ENCODE results near the gene FAXC.

Gene FAXC

DNA sequence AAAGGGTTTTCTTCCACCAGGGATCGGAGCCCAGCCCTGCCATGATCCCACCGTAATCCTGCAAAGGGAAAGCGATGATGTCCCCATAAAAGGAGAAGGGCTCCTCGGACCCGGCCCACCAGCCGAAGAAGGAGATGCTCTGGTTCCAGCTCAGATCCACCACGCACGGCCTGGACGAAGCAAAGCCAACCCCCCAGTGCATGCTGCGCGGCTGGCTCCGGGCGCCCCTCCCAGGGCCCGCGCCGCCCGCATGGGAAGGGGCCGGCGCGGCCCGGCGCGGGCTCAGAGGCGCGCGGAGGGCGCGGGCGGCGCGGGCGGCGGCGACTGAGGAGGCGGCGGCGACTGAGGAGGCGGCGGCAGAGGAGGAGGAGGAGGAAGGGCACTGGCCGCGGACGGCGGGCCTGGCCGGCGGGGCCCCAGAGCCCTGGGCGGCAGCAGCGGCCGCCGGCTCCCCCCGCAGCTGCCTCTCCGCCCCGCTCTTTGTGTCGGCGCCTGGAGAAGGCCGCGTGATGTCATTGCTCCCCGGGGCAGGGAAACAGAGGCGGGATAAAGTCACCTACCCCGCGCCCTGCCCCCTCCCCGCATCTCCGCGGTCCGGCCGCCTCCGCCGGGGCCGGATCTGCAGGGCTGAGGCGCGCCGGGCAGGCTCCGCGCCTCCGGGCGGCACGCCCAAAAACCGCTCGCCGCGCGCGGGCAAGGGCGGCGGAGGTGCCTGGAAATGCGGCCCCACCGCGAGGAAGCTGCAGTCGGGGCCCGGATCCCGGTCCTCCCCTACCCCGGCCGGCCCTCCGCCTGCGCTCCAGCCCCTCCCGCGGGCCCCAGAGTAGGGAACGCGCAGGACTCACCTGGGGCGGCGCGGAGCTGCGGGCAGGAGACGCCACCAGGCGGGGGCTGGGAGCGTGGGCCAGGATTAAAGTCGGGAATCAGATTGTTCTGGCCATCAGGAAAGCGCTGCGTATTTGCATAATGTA lies at the start of gene FAXC:
Gene FAXC (minus strand): TSS at position 504 of the 971 bp plus-strand sequence. CDS start 302 bp downstream, at position 202.
- no peak for DNase-seq (ENCODE audit: low spot score)

DNA sequence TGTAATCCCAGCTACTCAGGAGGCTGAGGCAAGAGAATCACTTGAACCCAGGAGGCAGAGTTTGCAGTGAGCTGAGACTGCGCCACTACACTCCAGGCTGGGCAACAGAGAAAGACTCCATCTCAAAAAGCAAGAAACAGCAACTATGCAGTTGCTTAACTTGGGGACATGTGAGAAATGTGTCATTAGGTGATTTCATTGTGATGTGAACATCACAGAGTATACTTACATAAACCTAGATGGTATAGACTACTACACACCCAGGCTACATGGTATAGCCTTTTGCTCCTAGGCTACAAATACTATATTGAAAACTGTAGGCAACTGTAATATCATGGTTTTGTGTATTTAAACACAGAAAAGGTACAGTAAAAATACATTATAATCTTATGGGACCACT lies 47.8 kb upstream of the FAXC start:
- no peak for DNase-seq (ENCODE audit: low spot score)

DNA sequence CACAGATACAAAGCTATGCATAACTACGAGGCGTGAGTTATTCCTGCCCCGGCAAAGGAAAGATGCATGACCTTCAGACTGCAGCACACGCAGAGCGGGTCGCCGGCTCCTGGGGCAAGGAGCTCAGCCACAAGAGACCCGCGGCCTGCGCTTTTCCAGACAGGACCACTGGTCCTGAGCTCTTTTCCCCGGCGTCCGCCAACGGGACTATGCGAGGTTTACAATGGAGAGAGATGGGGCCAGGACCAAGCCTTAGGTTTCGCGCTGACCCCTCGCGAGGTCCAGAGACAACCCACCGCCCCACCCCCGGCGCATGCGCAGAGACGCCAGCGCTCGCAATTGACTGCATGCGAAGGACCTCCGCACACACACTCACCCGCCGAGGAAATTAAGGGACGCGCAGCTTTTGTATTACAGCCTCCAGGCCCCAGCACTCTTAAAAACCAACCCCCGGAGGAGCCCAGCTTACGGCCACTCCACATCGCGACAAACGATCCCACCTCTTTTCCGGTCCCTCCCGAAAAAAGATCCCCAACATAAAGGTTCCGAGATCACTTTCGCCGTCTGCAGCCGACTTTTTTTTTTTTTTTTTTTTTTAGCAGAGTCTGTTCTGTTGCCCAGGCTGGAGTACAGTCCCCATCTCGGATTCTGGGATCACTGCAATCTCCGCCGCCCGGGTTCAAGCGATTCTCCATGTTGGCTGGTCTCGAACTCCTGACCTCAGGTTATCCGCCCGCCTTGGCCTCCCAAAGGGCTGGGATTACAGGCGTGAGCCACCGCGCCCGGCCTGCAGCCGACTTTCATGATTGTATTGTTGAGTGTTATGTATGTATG lies 44.4 kb upstream of the FAXC start, which contains the start of gene COQ3:
Gene COQ3 (minus strand): TSS at position 498 of the 834 bp plus-strand sequence. CDS start 16 bp downstream, at position 482.
- DNase-seq (ENCODE audit: low spot score): peak; percentile 46

DNA sequence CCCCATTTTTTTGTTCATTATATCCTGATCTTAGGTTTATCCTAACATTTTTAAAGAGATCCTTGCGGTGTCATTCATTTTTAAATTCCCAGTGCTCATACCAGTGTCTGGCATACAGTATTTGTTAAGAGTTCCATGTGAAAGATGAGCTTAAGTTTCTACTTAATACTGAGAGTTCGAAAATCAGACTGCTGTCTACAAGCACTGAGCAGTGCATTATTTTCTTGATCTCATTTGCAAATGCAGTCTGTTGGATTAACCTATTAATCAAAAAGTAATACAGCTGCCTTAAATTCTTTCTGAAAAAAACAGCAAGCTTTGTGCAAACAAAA lies 43.9 kb upstream of the FAXC start:
- no peak for DNase-seq (ENCODE audit: low spot score)

DNA sequence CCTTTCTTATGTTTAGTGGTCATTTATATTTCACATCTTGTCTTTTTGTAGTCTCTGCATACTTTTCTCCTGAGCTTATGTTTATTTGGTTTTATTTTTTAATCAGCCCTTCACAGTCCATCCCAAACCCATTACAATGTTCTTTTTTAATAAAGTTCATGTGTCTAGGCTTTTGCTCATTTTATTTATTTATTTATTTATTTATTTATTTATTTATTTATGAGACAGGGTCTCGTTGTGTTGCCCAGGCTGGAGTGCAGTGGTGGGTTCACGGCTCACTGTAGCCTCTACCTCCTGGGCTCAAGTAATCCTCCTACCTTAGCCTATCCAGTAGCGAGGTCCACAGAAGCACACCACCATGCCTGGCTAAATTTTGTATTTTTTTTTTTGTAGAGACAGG lies 41.4 kb upstream of the FAXC start:
- no peak for DNase-seq (ENCODE audit: low spot score)

DNA sequence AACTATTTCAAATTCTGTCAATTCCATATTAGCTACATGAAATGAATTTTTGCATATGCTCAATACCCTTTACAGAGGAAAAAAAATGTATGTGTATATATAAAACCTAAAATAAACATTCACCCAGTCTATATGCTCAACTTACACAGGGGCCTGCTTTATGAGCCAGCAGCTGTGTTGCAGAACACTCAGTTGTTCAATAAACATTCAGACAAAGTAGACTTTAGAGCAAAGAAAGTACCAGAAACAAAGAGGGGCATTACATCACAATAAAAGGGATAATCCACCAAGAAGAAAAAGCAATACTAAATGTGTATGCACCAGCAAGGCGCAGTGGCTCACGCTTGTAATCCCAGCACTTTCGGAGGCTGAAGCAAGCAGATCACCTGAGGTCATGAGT lies 35.0 kb upstream of the FAXC start:
- DNase-seq (ENCODE audit: low spot score): no peak

DNA sequence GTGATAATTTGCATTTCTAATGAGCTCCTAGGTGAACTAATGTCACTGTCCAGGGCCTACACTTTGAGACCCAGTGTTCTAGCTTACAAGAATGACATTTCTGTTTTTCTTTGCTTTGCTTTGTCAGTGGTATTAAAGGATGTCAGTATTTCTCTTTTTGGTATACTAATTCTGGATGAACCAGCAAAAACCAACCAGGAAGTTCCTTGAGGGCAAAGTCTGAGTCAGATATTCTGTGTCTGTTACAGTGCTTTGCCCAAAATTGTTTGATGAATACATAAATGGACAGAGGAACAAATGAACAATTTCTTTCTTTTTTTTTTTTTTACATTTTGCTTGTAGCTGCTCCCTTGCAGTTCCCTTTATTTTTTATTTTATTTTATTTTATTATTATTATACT lies 29.2 kb upstream of the FAXC start:
- DNase-seq (ENCODE audit: low spot score): no peak

DNA sequence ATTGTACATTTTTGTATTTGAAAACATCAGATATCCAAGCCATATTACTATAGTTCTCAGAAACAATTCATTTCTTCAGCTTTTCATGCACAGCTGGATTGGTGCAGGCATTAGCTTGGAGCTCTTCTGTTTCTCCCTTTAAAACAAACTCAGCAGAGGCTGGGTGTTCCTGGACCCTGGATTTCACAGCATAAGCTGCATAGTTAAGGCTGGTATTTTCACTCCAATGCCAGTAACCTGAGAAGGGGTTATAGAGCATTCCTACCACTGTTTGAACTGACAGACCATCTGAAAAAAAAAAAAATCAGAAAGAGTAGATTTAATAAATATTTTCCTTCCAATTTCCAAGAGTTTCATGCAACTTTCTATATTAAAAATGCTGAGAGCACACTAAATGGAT lies 20.1 kb upstream of the FAXC start:
- DNase-seq (ENCODE audit: low spot score): no peak

DNA sequence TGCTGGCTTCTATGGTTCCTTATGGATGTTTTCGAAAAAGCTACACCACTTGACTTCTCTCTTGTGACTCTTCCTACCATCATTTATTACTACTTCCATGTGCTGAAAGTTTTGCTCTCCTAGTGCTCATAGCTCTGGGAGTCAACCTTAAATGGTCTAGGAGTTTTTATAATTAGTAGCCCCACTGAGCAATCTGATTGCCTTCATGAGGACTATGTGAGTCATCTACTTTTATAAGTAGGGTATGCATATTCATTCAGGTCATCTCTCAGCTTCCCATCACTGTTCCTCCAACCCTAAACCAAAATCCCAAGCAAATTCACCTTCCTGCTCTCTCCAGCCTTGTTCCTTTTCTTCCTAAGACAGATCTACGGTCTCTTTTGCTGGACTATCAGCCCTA lies 17.4 kb upstream of the FAXC start:
- DNase-seq (ENCODE audit: low spot score): no peak

DNA sequence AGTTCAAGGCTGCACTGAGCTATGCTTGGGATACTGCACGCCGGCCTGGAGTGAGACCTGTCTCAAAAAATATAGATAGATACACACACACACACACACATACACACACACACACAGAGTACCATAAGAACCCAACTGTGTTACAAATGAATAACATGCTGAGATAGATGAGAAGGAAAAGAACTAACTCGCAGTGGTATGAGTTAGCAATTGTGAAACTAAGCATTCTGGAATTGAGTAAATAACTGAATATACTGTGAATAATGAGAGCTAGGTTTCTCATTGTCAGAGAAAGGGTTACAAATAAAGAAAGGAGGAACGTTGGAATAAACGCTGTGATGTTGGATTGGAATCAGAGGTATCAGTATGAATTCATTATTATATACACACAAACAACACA lies 14.6 kb upstream of the FAXC start:
- no peak for DNase-seq (ENCODE audit: low spot score)

DNA sequence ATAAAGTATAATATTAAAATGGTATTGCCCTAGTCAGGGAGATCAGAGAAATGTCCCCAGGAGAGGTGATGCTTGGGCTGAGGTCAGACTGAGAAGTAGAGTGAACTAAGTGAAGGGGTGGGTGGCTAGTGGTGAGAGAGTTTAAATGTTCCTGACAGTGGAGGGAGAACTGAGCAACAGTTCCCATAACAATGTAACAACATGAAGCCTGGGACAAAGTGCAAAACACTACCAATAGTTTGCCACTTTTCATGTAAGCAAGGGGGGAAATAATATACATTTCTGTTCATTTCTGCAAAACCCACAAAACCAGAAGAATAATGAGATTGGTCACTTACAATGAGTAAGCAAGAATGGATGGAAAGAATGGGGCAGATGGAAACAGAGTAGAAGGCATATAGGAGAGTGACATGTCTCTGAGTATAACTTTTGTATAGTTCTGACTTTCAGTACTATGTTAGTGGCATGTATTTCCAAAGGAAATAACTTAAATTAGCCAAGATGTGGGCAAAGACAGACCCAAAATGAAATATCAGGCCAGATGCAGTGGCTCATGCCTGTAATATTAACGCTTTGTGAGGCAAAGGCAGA lies 13.3 kb upstream of the FAXC start:
- no peak for DNase-seq (ENCODE audit: low spot score)

DNA sequence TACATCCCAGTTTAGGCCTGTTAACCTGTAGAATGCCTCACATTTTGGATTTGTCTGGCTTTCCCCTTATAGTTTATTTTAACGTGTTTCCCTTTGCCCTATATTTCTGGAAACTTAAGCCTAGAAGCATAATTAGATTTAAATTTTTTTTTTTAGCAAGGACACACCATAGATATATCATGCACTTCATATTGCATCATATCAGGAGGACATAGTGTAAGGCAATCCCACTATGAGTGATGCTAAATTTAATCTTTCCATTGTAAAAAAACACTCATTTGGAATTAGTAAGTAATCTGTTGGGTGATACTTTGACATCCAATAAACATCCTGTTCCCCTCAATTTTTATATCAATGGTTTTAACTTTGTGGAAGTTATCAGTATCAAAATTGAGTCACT lies 10.3 kb upstream of the FAXC start:
- DNase-seq (ENCODE audit: low spot score): no peak

DNA sequence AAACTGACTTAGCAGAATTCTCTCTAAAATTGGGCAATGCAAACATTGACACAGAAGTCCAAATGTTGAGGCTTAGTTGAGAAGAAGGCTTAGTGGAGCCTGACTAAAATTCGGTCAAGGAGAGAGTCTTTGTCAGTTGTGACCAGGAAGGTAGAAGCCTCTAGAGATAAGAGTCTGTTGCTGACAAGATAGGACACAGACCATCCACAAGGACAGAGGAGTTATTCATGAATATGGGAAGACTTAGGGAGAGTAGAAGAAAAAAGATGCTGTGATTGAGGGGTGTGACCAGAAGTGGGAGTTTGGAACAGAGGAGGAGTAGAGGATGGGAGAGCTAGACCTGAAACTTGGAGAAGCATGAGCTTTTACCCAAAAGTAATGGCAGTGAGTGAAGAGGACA lies 7.2 kb upstream of the FAXC start:
- no peak for DNase-seq (ENCODE audit: low spot score)

DNA sequence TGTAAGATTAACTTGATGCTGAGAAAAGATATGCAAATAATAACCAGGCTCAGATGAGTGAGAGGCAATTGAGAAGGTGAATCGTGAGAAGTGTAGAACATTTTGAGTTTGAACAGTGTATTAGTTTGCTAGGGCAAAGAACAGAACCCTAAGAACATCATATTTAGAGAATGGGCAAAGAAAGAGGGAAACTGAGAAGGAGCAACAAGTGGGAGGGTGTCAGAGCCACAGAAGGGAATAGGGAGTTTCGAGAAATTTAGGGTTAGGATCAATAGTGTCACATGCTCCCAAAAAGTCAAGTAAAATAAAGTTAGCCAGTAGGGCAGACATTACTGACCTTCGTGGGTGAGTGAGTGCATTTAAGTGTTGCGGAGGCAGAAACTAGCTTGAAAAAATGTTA lies 5.5 kb upstream of the FAXC start:
- no peak for DNase-seq (ENCODE audit: low spot score)

DNA sequence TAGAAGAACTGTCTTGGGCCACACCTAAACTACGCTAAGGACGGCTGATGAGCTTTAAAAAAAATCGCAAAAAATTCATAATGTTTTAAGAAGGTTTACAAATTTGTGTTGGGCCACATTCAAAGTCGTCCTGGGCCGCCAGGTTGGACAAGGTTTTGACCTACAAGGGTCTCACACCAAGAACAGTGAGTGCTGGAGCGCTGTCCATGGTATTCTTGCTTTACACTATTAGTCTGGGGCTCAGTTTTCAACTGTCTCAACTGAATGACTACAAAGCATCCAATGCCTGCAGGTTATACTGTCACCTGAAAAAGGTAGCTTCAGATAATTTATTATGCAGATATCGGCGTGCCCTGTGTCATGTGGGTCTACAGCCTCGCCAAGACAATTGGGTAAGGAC lies 3.7 kb upstream of the FAXC start:
- DNase-seq (ENCODE audit: low spot score): no peak

DNA sequence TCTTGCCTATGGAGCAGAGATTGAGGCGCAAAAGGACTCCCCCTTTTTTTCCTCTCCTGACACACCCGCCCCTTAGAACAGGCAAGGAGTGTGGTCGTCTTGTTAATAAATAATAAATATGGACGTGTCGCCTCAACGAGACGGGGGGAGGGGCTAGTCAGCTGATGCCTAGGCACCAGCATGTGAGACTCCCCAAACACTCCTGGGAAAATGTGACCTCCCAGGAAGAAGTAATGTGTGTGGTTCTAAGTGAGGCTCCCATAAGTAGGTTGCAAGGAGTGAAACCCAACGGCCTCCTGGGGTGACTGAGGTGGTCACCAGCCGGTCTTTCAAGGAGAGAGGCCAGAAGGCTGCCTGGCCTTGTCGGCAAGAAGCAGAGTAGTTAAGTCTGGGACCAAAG lies 1.1 kb upstream of the FAXC start:
- no peak for DNase-seq (ENCODE audit: low spot score)

DNA sequence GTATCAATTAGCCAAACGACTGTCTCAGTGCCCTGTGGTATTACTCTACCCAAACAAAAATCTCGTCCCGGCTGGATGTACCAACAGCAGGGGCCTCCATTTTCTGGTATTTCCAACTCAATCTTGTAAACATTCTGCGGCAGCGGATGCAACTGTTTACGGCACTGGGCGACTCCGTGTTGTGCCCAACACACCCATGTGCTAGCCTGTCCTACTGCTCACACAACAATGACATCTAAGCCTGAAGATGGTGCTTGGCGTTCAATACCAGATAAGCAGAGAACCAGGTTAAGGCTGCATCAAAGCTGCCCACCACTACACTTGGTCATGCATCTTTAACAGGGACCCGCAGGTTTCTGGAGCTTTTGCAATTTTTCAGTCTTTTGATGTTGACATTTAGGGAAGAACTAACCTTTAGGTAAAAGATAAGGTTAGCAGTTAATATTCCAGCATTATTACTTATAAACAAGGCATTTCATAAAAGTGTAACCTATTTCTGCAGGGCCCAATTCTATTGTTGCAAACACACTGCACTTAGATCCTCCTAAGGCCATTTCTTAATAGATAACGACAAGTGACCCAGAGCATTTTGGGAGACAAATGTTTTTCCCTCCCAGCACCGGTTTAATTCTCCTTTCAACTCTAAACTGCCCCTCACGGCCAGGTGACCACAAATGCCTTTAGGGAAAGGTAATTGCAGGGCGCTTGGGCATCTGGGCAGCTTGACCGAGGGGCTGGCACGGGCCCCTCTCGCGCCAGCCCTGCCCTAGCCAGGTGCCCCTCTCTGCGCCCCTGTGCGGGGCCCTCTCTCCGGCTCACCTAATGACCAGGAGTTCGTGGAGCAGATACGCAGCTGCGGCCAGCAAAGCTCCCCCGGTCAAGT lies 945 bp downstream of the FAXC start:
- no peak for DNase-seq (ENCODE audit: low spot score)

DNA sequence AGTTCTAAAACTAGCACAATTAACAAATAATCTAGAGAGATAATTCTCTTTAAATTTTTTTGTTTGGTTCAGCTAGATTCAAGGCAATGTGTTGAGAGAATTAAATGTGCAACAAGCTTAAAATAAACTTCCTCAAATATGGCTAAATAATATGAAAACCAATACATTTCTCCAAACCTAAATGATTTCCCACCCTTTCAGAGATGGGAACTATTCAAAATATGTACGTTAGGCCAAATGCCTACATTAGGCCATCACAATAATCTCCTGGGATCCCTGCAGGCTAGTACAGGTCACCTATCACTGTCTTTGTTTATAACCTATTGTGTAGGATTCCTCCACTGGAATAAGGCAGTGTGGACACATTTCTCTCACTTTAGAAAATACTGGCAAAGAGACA lies 1.7 kb downstream of the FAXC start:
- no peak for DNase-seq (ENCODE audit: low spot score)

DNA sequence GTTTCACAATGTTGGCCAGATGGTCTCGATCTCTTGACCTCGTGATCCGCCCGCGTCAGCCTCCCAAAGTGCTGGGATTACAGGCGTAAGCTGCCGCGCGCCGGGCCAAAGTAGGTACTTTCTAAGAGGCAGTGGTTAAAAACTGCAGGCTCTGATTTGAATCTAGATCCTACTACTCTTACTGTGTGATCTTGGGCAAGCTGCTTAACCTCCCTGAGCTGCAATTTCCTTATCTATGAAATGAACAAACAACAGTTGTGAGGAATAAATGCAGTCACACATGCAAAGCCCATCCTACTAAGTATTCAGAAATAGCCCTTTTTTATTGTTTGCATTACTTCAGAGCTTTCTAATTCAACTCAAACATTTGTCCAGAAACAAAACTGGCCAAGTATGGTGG lies 2.9 kb downstream of the FAXC start:
- DNase-seq (ENCODE audit: low spot score): no peak

DNA sequence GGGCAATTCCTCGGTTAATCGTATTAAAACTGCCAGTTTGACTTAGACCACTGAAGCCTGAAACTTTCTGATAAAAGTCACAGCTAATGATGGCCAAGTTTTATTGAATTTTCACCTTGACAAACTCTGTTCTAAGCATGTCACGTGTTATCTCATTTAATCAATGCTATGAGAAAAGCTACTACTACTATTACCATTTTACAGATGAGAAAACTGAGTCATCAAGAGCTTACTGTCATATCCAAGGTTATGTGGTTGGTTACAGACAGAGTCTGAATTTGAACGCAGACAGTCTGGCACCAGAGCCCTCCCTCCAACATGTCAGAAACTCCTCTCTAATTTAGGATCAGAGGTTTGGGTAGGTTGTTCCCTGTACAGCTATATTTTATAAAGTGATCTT lies 4.3 kb downstream of the FAXC start:
- DNase-seq (ENCODE audit: low spot score): no peak

DNA sequence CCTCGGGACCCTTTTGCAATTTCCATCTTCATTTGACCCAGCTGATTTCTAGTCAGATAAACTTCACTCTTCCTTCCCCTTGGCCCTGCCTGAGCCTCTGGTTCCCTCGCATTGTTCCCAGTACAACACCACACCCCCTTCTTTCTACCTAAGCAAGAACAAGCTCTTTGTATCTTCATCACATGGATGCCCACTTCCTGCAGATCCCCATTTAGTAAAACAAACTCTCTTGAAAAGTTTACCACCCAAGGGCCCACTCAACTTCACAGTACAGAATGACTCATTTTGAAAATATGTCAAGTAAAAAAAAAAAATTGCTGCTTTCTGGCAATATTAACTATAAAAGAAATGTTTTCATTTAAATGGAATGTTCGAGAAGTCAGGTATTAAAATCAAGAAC lies 5.2 kb downstream of the FAXC start:
- DNase-seq (ENCODE audit: low spot score): no peak
